Measurements from ENCODE around the gene PIAS2. TPM values are rescaled to one million over a fixed set of nuclear protein-coding genes. Genes with fewer than 3 reads are reported as not detected.

The PIAS2 gene
- total RNA-seq, 1 donor from 2014 or later = 24.3 TPM

- ATAC-seq (no peak), DNase-seq (ENCODE audit: missing footprints) (no peak)
- intact Hi-C loops (cut with DNase I) = no loop called here
Observed at GRCh38 chr18:46794607-46795006, 122.7 kb downstream of the PIAS2 start.

GRCh38 chr18:46793565-46793964, 123.7 kb downstream of the PIAS2 start:
- intact Hi-C loops (cut with DNase I) = no loop called here
- DNase-seq (ENCODE audit: missing footprints) (no peak), ATAC-seq (no peak)

DNA sequence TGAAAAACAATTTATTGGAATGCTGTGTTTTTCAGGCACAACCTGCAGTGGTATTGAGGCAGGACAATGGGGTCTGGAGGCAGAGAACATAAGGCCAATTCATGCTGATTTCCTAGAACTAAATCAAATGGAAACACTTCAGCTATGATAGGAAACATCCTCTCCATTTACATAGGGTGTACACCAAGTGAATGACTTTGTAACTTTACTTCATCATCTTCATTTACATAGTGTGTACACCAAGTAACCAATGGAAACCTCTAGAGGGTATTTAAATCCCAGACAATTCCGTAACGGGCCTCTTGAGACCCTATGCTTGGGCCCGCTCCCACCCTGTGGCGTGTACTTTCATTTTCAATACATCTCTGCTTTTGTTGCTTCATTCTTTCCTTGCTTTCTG, 128.2 kb downstream of the PIAS2 start:
- intact Hi-C loops (cut with DNase I) = no loop called here
- ATAC-seq (no peak), DNase-seq (ENCODE audit: missing footprints) (no peak)

- DNase-seq (ENCODE audit: missing footprints) = no peak
- no peak for ATAC-seq
- intact Hi-C loops (cut with DNase I) = no loop called here
Observed at GRCh38 chr18:46787674-46788073, 129.6 kb downstream of the PIAS2 start.

DNA sequence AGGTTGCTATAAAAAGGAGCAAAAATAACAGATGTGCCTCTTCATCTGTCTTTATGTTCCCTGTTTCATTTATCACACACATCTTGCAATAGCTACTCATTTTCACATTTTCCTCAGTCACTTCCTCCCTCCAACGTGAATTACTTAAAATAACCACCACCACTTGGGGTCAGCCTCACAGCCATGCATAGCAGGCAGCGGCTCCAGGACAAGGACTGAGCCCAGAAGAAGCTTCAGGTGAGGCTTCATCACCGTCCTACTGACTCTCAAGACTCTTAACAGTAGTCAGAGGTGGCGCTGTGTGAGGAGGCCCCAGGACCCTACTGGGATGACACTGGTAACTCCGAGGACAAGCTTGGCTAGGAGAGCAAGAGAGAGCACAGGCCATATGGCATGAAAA, 144.9 kb downstream of the PIAS2 start:
- intact Hi-C loops (cut with DNase I) = no loop called here
- DNase-seq (ENCODE audit: missing footprints) (no peak), ATAC-seq (no peak)

- intact Hi-C loops (cut with DNase I) = no loop called here
- no peak for DNase-seq (ENCODE audit: missing footprints)
- ATAC-seq = no peak
Observed at GRCh38 chr18:46771141-46771540, 146.2 kb downstream of the PIAS2 start.

DNA sequence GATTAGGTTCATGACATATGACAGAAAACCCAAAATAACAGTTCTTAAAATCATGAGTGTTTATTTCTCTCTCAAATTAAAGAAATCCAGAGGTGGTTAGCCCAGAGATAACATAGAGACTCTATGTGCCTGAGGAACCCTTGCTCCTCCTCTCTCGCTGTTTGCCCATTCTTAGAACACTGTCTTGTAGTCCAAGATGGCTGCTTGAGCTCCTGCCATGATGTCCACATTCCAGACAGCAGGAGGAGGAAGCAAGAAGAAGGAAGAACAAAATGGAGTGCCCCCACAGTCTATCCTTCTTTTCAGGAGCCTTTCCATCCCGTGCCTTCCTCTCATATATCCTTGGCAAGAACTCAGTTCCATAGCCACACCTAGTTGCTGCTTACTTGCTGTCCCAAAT, 146.6 kb downstream of the PIAS2 start:
- intact Hi-C loops (cut with DNase I) = no loop called here
- DNase-seq (ENCODE audit: missing footprints) (no peak), ATAC-seq (no peak)

DNA sequence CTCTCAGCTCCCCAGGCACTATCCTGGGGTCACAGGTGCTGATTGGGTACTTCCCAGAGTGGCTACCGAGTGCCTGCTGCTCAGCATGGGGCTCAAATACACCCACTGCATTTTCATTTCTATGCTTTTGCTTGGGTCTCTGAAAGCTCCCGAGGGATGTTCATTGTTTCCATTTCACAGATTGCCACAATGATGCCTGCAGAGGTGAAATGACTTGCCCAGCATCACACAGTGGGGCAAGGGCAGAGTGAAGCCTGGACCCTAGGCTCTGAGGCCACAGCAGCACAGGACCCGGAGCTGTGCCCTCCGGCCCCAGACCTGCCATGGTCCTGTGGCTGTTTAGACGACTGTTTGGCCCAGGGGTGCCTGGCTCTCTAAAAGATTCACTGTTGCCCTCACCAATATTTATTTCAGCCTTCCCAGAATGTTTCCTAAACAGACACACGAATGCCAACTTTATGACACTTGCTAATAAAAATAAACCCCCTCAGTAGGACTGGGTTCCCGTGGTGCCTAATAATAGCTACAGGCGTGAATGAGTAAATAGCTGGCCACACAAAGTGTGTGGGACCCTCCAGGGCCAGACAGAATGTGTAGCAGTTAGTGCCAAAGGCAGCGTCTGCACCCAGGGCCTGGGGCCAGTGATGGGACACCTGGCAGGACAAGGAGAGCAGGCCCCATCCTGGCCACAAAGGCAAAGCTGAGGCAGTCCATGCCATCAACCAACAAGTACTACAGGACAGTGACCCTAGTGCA, 149.0 kb downstream of the PIAS2 start:
- ATAC-seq = peak; percentile 89
- intact Hi-C loops (cut with DNase I) = loop anchor here (10.0 kb wide), 1 partner anchor 46 kb away; no protein-coding TSS in a partner anchor
- DNase-seq (ENCODE audit: missing footprints) = no peak

DNA sequence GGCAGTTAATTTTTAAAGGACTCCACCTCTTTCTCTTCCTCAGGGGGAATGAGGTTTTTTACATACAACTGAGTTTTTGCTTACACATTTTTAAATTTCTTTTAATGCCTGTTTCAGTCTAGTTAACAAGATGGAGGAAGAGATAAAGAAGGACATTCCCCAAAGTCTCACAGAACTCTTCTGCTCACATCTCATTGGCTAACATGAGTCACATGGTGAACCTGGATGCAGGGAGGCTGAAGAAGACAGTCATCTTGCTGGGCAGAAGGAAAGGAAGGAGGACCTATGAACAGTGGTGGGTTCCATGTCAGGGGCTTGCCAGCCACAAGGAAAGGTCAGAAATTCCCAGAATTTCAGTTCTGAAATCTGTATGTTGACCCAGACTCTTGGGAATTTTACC, 150.1 kb downstream of the PIAS2 start:
- intact Hi-C loops (cut with DNase I) = loop anchor here (10.0 kb wide), 1 partner anchor 48 kb away; no protein-coding TSS in a partner anchor
- no peak for DNase-seq (ENCODE audit: missing footprints)
- ATAC-seq = no peak

DNA sequence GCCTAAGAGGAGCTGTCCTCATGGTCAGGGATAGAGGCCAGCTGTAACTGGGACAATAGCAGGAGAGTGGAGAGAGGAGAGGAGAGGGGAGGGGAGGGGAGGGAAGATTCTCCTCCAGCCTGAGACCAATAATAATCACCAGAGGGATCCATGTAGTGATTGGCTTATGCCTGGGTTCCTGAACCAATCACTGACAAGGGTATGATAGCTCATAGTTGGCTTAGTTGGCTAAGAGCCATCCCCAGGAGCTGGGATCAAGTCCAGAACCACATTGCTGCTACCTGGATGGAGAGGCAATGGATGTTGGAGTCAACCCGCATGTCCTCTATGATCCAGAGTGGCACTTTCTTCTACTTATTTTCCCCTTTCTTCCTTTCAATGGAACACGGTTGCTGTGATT, 152.7 kb downstream of the PIAS2 start:
- intact Hi-C loops (cut with DNase I) = loop anchor here (10.0 kb wide), 1 partner anchor 50 kb away; no protein-coding TSS in a partner anchor
- ATAC-seq (no peak), DNase-seq (ENCODE audit: missing footprints) (no peak)

- peak; percentile 53 for ATAC-seq
- no peak for DNase-seq (ENCODE audit: missing footprints)
Observed at GRCh38 chr18:46761059-46761769, 156.1 kb downstream of the PIAS2 start.

DNA sequence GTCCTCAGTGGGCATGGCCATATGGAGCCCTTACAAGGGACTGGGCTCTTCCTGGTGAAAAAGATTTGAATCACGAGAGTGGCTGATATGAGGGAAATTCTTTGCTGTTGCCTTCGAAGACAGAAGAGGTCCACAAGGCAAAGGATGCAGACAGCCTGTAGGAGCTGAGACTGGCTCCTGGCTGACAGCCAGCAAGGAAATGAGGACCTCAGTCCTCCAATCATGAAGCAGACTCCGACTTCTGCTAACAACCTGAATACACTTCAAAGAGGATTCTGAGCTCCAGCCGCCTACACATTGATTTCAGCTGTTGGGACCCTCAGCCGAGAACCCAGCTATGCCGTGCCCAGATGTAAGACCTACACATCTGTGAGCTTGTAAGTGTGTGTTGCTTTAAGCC, 157.4 kb downstream of the PIAS2 start:
- DNase-seq (ENCODE audit: missing footprints) (no peak), ATAC-seq (no peak)
- intact Hi-C loops (cut with DNase I) = loop anchor here (10.0 kb wide), 1 partner anchor 55 kb away; no protein-coding TSS in a partner anchor

More at GRCh38 chr18:46761059-46761769, 156.1 kb downstream of the PIAS2 start:
- intact Hi-C loops (cut with DNase I) = loop anchor here (10.0 kb wide), 1 partner anchor 54 kb away; no protein-coding TSS in a partner anchor

GRCh38 chr18:46756559-46757201, 160.6 kb downstream of the PIAS2 start, which contains the start of gene ST8SIA5:
Gene ST8SIA5 (minus strand): TSS chr18:46757053. CDS start chr18:46756508, 545 bp downstream.
- ATAC-seq (no peak), DNase-seq (ENCODE audit: missing footprints) (no peak)
- intact Hi-C loops (cut with DNase I) = no loop called here

DNA sequence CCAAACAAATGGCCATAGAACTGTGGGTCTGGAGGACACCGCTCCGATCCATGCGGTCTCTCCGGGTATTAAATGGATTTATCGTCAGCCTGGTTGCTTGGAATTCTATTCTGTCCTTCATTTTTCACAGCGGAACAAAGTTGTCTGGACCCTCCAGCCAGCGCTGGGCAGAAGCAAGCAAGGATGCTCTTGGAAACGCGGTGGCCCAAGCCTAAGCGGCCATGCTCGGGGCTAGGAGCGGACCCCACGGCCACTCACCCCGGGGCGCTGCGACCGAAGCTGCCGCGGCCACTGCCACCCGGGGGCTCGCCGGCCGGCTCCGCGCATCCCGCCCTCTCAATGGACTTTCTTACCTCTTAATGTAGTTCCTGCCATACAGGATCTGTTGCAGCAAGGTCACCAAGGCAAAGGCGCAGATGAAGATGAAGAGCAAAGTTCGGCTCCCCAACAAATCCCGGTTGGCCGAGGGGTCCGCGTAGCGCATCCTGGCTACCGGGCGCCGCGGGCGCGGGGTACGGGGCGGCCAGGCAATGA, 161.2 kb downstream of the PIAS2 start:
- intact Hi-C loops (cut with DNase I) = no loop called here
- DNase-seq (ENCODE audit: missing footprints) (no peak), ATAC-seq (no peak)

- DNase-seq (ENCODE audit: missing footprints) (no peak), ATAC-seq (no peak)
- intact Hi-C loops (cut with DNase I) = no loop called here
Observed at GRCh38 chr18:46755315-46756024, 161.8 kb downstream of the PIAS2 start.

DNA sequence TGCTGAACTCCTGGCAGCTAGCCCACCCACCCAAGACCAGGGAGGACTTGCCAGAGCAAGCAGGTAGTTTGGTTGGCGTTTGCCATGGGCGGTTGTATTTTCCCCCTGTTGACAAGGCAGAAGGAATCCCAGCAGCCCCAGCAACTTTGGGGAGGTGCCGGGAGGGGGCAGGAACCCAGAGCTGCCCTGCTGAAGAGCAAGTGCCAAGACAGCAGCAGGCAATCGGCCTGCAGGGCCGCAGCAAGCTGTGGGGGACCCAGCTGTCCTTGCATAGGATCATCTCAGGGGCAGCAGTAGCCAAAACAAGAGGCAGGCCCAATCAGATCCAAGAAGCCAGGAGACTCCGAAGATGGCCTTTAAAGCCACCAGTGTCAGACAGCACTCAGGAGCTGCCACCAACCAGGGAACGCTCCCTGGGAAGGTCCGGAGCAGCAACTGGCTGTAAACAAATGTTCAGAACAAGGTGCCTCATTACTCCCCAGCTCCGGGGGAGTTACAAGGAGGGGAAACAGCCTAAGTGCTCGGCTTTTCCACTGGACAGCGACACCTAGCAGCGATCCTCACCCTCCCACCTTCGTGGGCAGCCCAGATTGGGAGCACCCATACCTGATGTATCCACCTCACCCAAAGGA, 162.5 kb downstream of the PIAS2 start:
- intact Hi-C loops (cut with DNase I) = no loop called here
- ATAC-seq (no peak), DNase-seq (ENCODE audit: missing footprints) (no peak)

DNA sequence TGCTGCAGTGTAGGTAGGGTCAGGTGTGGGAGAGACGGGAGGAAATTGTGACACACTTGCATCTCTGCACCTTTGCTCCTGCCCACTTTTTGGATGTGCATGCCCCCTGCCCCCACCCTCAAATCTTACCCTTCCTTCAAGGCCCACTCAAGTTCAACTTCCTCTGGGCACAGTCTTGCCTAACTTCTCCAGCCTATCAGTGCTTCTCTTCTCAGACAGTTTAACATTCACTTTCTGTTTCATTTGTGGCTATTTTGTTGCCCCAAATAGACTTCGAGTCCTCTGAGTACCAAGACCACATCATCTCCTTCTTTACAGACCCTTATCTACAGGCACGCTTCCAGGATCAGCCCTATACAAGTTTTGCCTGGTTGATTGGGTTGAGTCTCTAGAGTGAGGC, 163.1 kb downstream of the PIAS2 start:
- ATAC-seq = no peak
- no peak for DNase-seq (ENCODE audit: missing footprints)
- intact Hi-C loops (cut with DNase I) = no loop called here

All from Right ventricle myocardium inferior (tissue), 1 donor.